ENCODE measurements around the gene UNC13D.
"Not testable (repeated sequence)": the region's sequence is repeated elsewhere in the genome, so short reads cannot be mapped to it uniquely, and the experiment has no call there.

Gene UNC13D

DNA sequence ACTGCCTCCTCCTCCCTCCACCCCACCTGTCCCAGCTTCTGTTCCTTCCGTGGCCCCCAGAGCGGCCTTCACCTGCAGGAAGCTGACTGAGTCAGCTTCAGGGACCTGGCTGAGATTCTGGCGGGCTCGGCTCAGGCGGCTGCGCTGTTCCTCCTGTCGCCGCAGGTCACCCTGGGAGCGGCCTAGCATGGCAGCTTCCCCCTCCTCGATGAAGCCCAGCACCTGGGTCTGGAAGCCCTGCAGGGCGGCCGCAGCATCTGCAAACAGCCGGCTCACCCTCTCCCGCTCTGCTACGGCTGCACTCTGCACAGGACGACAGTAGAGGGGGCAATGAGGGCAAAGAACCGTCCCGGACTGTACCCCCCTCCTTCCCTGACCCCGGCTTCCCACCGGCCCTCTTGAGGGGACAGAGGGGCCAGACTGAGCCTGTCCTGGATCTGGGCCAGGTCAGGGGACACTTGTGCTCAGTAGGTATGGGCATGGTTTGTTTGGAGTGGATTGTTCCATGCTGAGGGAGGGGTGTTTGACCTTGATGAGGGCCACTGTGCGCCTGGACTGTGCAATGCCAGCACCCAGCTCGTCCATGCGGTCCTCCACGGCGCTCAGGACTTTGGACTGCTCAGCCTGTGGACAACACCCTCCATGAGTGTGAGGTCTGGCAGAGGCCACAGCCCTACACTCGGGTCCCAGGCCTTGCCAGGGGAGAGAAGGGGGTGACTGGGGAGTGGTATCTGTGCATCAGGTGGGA lies 32.2 kb upstream of the UNC13D start:
- intact Hi-C loops (cut with DNase I) = no loop called here
- peak in 10 of 42 donors; percentile 11 to 62 (median 33) for DNase-seq

DNA sequence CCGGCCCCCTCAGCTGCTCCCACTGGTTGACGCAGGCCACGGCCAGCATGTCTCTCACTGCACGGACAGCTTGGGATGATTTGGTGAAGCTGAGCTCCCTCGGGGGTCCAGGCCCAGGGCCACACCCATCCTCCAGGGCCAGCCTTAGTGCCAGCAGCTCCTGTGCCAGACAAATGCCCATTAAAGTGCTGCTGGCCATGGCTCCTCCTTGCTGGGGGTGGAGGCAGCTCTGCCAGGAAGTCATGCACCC lies 31.7 kb upstream of the UNC13D start:
- intact Hi-C loops (cut with DNase I) = no loop called here
- peak in 11 of 42 donors; percentile 16 to 80 (median 46) for DNase-seq

DNA sequence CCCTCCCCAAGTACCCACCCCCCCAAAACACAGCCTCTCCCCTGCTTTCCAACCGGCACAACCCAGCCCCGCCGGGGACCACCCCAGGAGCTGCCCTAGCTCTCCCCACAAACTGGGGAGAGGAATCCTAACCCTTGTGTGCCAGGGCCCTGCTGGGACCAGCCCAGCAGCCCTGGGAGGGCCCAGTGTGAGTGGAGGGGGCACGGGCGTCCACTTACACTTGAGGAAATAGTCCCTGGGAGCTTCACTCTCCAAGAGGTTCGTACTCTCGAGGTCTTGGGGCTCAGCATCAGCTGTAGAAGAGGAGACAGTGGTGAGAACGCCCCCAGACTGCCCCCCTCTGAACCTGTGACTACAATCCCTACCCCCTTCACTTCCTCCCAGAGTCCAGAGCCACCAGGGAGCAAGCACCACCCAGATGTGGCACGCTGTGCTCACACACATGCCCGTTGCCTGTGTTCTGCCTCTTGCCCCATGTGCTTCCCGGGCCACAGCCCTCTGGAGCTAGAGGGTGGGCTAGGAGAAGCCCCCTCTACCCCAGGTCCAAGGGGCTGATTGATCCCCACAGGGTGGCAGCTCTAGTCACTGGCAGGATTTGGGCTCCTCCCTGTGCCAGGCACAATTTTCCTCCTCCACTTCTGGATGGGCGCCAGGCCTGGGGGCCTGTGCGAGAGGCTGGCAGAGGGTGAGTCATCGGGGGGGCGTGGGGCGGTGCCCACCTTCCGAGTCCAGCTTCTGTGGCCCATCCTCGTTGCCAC lies 31.2 kb upstream of the UNC13D start:
- peak in 27 of 42 donors; percentile 23 to 83 (median 52) for DNase-seq
- intact Hi-C loops (cut with DNase I) = no loop called here

DNA sequence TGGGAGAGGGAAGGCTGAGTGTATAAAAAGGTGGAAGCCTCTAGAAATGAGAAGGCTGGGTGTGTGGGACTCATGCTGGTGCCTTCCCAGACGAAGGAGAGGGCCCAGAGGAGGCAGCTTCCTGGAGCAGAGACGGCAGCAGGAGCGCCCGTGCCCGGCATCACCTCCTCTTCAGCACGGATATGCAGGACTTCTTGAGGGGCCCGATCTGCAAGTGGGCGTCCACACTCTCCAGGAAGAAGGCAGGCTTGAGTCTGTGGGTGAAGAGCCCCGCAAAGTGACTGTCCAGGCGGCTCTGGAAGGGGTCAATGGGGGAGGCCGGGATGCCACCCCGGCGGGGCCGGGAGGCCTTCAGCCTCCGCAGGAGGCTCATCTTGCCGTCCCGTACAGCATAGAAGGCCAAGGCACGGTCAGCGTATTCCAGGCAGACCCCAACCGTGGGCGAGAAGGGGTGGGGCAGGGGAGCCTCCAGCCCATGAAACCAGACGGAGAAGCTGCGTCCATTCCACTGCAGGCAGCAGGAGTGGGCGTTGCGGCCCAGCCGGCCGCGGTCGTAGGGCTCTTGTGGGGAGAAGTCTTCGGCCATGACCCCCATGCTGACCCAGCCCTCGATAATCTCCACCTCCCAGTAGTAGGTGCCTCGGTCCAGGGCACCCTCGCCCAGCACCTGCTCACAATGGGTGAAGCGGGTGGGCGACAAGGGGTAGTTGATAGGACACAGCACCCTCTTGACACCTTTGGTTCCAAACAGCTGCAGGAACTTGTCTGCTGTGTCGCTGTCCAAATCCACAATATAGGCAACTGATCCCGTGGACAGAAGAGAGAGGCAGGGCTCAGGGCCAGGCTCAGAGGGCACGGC lies 30.3 kb upstream of the UNC13D start:
- no peak for DNase-seq
- intact Hi-C loops (cut with DNase I) = no loop called here

DNA sequence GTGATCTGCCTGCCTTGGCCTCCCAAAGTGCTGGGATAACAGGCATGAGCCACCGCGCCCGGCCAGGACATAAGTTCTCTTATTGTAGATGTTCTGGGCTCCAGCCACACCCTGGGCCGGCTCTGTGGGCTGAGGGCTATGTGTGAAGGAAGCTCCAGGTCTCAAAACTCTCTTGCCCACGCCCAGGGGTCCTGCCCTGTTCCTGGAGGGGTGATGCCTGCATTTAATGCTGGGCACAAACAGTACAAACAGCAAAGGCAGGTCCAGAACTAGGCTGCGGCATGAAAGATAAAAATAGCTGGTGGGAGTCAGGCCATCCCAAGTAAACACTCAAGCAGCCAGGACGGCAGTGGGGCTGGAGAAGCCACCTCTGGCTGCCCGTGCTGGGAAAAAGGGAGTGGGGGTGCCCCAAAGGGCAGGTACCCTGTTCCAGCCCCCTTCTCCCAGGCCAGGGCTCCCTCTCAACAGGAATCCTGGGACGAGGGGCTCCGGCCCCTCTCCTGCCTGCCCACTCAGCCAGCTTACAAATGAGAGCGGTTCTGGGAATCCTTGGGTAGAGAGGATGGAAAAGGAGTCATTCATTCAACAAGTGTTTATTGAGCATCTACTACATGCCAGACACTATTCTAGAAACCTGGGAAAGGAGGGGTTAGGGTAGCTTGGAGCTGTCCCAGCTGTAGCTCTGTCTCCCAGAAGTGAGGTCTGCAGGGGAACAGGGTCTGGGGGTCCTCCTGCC lies 29.6 kb upstream of the UNC13D start:
- intact Hi-C loops (cut with DNase I) = no loop called here
- no peak for DNase-seq

DNA sequence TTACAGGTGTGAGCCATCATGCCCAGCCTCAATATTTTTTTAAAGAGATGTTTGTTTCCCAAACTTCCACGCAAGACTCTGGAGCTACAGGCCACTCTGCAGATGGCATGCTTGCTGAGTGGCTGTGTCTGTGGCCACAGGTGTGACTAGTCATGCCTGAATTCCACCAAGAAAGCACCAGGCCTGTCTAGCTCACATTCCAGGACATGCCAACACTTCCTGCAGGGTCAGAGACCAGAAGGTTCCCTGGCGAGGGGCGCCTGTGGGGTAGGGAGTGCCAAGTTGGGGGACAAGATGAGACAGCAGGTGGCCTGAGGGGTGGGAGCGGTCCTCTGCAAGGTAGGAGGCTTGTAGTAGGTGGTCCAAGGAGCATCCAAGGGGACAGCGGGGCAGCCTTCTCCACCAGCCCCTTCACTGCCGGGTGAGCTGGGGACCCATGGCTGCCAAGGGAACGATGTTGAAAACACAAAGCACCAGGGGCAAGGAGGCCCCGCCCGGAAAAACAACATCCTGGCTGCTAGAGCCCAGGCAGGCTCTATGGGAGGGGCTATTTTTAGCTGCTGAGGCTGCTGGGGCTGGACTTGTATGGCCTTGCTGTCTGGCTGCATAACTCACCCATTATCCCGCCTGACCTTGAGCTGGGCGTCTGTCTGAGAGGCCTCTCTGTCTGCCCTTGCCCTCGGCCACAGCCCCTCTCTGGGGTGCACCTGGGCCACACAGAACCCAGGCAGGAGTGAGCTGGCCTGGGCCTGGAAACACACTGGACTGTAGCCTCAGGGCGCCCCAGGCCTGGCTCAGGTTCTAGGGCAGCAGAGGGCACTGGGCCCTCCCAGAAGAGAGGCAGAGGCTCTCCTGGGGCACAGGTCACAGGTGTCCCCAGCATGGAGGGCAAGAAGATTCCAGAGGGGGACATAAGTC lies 28.5 kb upstream of the UNC13D start:
- intact Hi-C loops (cut with DNase I) = no loop called here
- peak in 23 of 42 donors; percentile 21 to 73 (median 54) for DNase-seq

DNA sequence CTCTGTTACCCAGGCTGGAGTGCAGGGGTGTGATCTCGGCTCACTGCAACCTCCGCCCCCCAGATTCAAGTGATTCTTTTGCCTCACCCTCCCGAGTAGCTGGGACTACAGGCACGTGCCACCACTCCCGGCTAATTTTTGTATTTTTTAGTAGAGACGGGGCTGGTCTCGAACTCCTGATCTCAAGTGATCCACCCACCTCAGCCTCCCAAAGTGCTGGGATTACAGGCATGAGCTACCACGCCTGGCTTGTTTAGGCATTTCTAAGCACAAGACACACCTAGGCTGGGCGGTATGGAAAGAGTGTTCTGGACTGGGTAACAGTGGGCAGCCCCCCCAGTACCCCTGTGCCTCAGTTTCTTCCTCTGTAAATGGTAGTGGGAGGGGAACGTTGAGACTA lies 26.0 kb upstream of the UNC13D start:
- intact Hi-C loops (cut with DNase I); DNase-seq: not testable (repeated sequence)

DNA sequence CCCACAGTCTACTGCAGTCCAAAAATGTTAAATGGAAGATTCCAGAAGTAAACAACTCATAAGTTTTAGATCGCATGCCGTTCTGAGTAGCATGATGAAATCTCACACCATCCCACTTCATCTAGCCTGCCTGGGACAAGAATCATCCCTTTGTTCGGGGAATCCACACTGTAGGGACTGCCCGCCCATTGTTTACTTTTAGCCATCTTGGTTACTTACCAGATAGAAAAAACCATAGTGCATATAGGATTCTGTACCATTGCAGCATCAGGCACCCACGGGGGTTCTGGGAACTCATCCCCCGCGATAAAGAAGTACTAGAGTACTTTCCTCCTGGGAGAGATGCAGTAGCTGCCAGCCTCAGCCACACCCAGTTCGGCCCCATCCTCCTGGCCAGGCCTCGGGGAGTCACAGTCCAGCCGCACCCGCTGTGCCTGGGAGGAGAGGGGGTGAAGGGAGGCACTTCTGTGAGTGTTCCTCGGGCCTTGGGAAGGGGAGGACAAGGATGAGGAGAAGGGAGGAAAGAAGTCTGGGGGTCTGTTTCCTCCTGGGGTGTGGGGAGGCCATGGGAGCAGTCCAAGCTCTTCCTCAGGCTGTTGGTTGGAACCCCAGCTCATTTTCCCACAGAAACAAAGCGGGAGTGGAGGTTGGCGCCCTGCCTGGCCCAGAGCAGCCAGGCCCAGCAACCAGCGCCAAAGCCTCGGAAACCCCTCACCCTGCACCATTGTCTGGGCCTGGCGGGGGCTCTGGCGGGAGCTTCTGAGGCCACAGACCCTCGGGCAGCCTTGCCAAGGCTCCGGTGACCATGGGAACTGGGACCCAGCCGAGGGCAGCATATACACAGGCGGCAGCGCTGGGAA lies 25.3 kb upstream of the UNC13D start:
- DNase-seq = peak; percentile 42 to 88 (median 74)
- intact Hi-C loops (cut with DNase I) = no loop called here

DNA sequence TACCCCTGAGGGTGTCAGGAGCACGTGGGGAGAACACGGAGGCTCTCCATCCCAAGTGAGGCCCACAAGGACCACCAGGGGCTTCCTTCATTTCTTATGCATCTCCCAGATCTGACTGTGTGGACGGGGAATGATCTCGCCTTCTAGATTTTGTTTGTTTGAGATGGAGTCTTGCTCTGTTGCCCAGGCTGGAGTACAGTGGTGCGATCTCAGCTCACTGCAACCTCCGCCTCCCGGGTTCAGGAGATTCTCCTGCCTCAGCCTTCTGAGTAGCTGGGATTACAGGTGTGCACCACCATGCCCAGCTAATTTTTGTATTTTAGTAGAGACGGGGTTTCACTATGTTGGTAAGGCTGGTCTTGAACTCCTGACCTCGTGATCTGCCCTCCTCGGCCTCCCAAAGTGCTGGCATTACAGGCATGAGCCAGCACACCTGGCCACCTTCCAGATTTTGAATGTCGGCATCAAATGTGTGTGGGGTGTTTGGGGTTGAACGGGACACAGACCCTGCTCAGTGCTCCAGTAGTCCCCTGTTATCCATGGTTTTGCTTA lies 24.6 kb upstream of the UNC13D start:
- intact Hi-C loops (cut with DNase I) = not testable (repeated sequence)
- DNase-seq = peak in 2 of 42 donors; percentile 32 to 46

DNA sequence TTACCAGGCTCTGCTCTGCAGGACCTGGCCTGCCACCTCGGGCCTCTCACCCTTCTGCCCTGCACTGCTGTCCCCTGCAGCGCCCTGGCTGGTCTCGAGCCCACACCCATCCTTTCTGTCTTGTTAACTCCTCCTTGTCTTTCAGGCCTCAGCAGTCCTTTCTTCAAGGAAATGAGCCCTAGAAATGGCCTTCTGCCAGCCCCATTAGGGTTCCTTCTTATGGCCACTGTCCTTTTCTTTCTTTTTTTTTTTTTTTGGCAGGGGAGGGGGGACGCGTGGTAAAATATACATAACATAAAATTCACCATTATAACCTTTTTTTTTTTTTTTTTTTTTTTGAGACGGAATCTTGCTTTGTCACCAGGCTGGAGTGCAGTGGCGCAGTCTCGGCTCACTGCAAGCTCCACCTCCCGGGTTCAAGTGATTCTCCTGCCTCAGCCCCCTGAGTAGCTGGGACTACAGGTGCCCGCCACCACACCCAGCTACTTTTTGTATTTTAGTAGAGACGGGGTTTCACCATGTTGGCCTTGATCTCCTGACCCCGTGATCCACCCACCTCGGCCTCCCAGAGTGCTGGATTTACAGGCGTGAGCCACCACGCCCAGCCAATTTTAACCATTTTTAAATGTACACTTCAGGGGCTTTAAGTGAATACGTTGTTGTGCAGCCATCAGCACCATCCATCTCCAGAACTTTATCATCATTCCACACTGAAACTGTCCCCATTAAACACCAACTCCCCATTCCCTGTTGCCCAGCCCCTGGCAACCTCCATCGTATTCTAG lies 21.4 kb upstream of the UNC13D start:
- intact Hi-C loops (cut with DNase I); DNase-seq: not testable (repeated sequence)

DNA sequence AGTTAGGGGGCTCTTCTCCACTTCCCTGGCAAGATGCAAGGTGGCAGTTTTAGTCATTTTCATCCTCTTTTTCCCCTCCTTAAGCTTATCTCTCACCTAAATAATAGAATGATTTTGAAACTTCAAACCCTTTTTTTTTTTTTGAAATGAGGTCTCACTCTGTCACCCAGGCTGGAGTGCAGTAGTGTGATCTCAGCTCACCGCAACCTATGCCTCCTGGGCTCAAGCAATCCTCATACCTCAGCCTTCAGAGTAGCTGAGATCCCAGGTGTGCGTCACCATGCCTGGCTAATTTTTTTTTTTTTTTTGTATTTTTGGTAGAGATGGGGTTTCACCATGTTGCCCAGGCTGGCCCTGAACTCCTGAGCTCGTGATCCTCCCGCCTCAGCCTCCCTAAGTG lies 20.7 kb upstream of the UNC13D start:
- DNase-seq; intact Hi-C loops (cut with DNase I): not testable (repeated sequence)

DNA sequence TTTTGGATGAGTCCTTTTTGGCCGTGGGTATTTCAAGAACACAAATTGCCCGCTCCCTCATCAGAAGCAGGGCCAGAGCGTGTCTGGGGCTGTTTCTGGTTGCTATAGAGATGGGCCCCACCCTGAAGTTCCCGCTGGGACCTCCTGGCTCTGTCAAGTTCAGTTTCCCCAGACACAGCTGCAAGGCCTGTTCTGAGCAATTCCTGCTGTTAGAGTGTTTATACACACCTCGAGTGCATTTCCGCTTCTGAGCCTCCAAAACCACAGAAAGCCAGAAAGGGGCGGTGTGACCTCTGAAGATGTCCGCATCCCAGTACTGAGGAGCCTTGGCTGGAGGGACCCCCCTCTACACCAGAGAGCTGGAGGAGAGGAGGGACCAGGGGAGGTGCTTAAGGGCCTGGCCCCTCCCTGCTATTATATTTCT lies 20.3 kb upstream of the UNC13D start:
- peak in 1 of 42 donors; percentile 15 for DNase-seq
- intact Hi-C loops (cut with DNase I) = no loop called here

DNA sequence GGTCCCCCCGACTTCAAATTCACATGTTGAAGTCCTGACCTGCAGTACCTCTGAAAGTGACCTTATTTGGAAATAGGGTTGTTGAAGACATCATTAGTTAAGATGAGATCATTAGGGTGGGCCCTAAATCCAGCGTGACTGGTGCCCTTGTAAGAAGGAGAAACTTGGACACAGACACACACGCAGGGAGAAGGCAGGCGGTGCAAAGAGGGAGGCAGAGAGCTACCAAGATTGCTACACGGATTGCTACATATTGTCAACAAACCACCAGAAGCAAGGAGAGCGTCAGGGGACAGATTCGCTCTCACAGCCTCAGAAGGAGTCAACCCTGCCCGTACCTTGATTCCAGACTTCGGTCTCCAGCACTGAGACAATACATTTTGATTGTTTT lies 17.7 kb upstream of the UNC13D start:
- no peak for DNase-seq
- intact Hi-C loops (cut with DNase I) = no loop called here

DNA sequence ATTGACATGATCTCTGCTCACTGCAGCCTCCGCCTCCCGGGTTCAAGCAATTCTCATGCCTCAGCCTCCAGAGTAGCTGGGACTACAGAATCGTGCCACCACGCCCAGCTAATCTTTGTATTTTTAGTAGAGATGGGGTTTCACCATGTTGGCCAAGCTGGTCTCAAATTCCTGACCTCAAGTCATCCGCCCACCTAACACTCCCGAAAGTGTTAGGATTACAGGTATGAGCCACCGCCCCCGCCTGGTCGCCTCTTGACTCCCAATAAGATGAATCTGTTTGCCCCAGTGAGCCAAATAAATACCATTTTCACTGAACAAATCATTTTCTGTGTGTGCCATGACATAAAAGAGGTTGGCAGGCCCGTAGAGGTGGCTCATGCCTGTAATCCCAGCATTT lies 15.2 kb upstream of the UNC13D start:
- intact Hi-C loops (cut with DNase I) = loop anchor here (5.0 kb wide), 2 partner anchors 38 to 77 kb away; partner anchors contain the start of genes TRIM65 and UNK
- not testable (repeated sequence) for DNase-seq

DNA sequence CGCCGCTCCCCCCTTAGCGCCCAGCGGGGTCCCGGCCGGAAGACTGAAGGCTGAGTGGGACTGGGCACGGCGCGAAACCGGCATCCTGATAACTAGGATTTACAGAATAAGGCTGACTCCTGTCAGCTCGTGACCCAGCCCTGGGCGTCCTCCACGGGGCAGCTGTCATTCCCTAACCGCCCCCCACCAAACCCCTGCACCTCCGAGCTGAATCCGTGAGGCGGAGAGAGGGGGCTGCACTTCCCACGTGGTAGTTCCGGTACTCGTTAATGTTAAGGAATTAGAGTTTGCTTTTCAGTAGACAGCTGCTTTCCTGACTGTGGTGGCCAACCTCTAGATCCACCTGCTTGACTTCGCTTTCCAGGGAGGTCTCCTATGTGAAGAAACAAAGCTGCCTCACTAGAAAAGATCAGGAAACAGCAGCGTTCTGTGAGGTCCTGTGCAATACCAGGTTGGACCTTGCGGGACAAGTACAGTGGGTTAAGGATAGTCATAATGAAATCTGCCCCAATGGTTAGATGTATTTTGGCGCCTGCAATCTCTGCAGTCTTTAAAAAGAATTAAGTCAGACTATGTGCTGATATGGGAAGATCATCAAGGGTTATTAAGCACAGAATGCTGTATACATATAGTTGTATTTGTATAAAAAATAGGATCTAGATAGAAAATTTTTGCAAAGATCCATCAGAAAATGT lies 12.0 kb upstream of the UNC13D start:
- peak in 26 of 42 donors; percentile 23 to 77 (median 54) for DNase-seq
- intact Hi-C loops (cut with DNase I) = loop anchor here (5.0 kb wide), 2 partner anchors 41 to 74 kb away; partner anchors contain the start of genes TRIM65 and UNK
